Measurements from ENCODE around the gene CSNK2B.
"Not testable (repeated sequence)": the region's sequence is repeated elsewhere in the genome, so short reads cannot be mapped to it uniquely, and the experiment has no call there.

The CSNK2B gene

GRCh38 chr6:31687860-31688693 is 22.2 kb downstream of the CSNK2B start:
- no peak for DNase-seq

- DNase-seq, result peak in 1 of 56 donors; percentile 12
Observed at GRCh38 chr6:31689249-31690110, 23.6 kb downstream of the CSNK2B start.

- peak in 13 of 56 donors; percentile 3 to 38 (median 15) for DNase-seq
Observed at GRCh38 chr6:31690231-31691077, 24.6 kb downstream of the CSNK2B start.

GRCh38 chr6:31691078-31691463 is 25.2 kb downstream of the CSNK2B start:
- DNase-seq, result no peak

- no peak for DNase-seq
Observed at GRCh38 chr6:31691564-31692108, 25.8 kb downstream of the CSNK2B start.

- DNase-seq, result peak in 1 of 56 donors; percentile 6
Observed at GRCh38 chr6:31692353-31692752, 26.5 kb downstream of the CSNK2B start.

GRCh38 chr6:31692886-31693285 is 27.0 kb downstream of the CSNK2B start:
- no peak for DNase-seq

GRCh38 chr6:31693535-31693934 is 27.7 kb downstream of the CSNK2B start:
- DNase-seq, result no peak

- DNase-seq, result no peak
Observed at GRCh38 chr6:31697555-31697954, 31.7 kb downstream of the CSNK2B start.

- no peak for DNase-seq
Observed at GRCh38 chr6:31700740-31701401, 35.0 kb downstream of the CSNK2B start.

- DNase-seq, result no peak
Observed at GRCh38 chr6:31701666-31702404, 36.0 kb downstream of the CSNK2B start.

GRCh38 chr6:31702405-31702818 is 36.5 kb downstream of the CSNK2B start:
- DNase-seq, result peak in 1 of 56 donors; percentile 62

GRCh38 chr6:31702819-31703716 is 37.2 kb downstream of the CSNK2B start, which contains the start of gene ABHD16A:
Gene ABHD16A, minus strand, starts transcription at chr6:31703324. Its CDS starts 43 bp downstream, at chr6:31703281.
- DNase-seq, result peak; percentile 73 to 99 (median 96)

- no peak for DNase-seq
Observed at GRCh38 chr6:31705931-31706330, 40.1 kb downstream of the CSNK2B start.

- DNase-seq, result no peak
Observed at GRCh38 chr6:31706599-31706998, 40.7 kb downstream of the CSNK2B start, which contains the start of gene LY6G6F. Gene LY6G6F, plus strand, starts transcription at chr6:31706866. Its CDS starts 41 bp downstream, at chr6:31706907.

GRCh38 chr6:31707701-31708100 is 41.8 kb downstream of the CSNK2B start:
- no peak for DNase-seq

GRCh38 chr6:31708224-31708623 is 42.3 kb downstream of the CSNK2B start:
- DNase-seq, result no peak

GRCh38 chr6:31709157-31709556 is 43.3 kb downstream of the CSNK2B start:
- not testable (repeated sequence) for DNase-seq
